SU-DHL-6 (cell line): Measurements from ENCODE around the gene GRIK2.

Experiments
- EZH2phosphoT487 ChIP-seq: fragments of 200-600 bp; sonication (generic), shearing (Covaris generic); conservative IDR thresholded peaks from 2 replicates; pipeline ENCODE4 v1.6.1; 2018; ENCODE audit warnings: mild to moderate bottlenecking, antibody characterized with exemption, low read length, moderate library complexity, mixed read lengths
- TF ChIP-seq, protein P1 (sequence below): fragments of 200-600 bp; sonication (generic); IDR thresholded peaks from one replicate; pipeline ENCODE4 v1.5.1; 2017; ENCODE audit warnings: antibody characterized with exemption, mild to moderate bottlenecking, low read length, moderate library complexity; ENCODE audit not compliant: insufficient read depth, poor library complexity, severe bottlenecking

DNA sequence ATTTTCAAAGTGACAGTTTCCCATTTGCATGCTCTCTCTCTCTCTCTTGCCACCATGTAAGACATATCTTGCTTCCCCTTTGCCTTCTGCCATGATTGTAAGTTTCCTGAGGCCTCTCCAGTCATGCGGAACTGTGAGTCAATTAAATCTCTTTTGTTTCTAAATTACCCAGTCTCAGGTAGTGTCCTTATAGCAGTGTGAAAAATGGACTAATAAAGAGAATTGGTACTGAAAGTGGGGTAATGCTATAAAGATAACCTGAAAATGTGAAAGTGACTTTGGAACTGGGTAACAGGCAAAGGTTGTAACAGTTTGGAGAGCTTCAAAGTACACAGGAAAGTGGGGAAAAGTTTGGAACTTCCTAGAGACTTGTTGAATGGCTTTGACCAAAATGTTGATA is 389.8 kb downstream of the GRIK2 start:
- TF ChIP-seq, protein P1, sequence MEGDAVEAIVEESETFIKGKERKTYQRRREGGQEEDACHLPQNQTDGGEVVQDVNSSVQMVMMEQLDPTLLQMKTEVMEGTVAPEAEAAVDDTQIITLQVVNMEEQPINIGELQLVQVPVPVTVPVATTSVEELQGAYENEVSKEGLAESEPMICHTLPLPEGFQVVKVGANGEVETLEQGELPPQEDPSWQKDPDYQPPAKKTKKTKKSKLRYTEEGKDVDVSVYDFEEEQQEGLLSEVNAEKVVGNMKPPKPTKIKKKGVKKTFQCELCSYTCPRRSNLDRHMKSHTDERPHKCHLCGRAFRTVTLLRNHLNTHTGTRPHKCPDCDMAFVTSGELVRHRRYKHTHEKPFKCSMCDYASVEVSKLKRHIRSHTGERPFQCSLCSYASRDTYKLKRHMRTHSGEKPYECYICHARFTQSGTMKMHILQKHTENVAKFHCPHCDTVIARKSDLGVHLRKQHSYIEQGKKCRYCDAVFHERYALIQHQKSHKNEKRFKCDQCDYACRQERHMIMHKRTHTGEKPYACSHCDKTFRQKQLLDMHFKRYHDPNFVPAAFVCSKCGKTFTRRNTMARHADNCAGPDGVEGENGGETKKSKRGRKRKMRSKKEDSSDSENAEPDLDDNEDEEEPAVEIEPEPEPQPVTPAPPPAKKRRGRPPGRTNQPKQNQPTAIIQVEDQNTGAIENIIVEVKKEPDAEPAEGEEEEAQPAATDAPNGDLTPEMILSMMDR, result no peak
- TF ChIP-seq EZH2phosphoT487, result no peak
